ENCODE results near the gene CEL. TPM values are rescaled to one million over a fixed set of nuclear protein-coding genes. Genes with fewer than 3 reads are reported as not detected.
A peak's percentile ranks its signal among the peaks of the same experiment; 100 is the strongest.
"Not testable (repeated sequence)": the region's sequence is repeated elsewhere in the genome, so short reads cannot be mapped to it uniquely, and the experiment has no call there.

CEL gene
- total RNA-seq, 1 experiment from 2014 or later, result 3.6 TPM

GRCh38 chr9:133067813-133068212, 6.0 kb downstream of the CEL start:
- H3K23ac ChIP-seq (ENCODE audit: insufficient read length, low read depth, low read length), result no peak overlapping the region
- H3K56ac ChIP-seq (ENCODE audit: insufficient read length, low read depth, low read length), result no peak overlapping the region
- no peak overlapping the region for H2BK5ac ChIP-seq (ENCODE audit: insufficient read length, low read length)
- H3K27me3 Mint-ChIP-seq (ENCODE audit: low read depth), result no peaks in the 10 kb centered on the region
- H4K8ac ChIP-seq (replicated peaks; ENCODE audit: insufficient read length, low read depth, low read length), result no peak overlapping the region
- H3K23me2 ChIP-seq (ENCODE audit: insufficient read length, low read depth, low read length, poor library complexity, severe bottlenecking), result no peaks in the 10 kb centered on the region
- H3T11ph ChIP-seq (ENCODE audit: low read length), result no peak overlapping the region
- WGBS (ENCODE audit: extremely low coverage, insufficient read length, low lambda C conversion rate), result no CpG with 5 or more reads among the region's 11 CpGs
- no peaks in the 10 kb centered on the region for H3K79me2 ChIP-seq (ENCODE audit: insufficient read depth, low read length)
- H3K9me3 ChIP-seq (ENCODE audit: control insufficient read depth, low read depth, low read length), result no peaks in the 10 kb centered on the region
- no peak overlapping the region for H3K18ac ChIP-seq (ENCODE audit: insufficient read length, low read depth, low read length)
- no peak overlapping the region for H2AFZ ChIP-seq (ENCODE audit: low read length)
- H3K4me2 ChIP-seq (ENCODE audit: insufficient read depth, insufficient read length, low read length), result no peak overlapping the region
- no peak overlapping the region for H3K27ac ChIP-seq (ENCODE audit: insufficient read length, low read depth, low read length)
- H2AK5ac ChIP-seq (ENCODE audit: insufficient read length, low read length), result no peak overlapping the region
- H3K79me1 ChIP-seq (ENCODE audit: insufficient read depth, low read depth, low read length, poor library complexity, severe bottlenecking), result no peaks in the 10 kb centered on the region
- H4K5ac ChIP-seq (ENCODE audit: insufficient read length, low read depth, low read length), result no peak overlapping the region
- no peaks in the 10 kb centered on the region for H3K4me1 ChIP-seq (ENCODE audit: insufficient read depth, low read length)
- no peak overlapping the region for H4K91ac ChIP-seq (ENCODE audit: insufficient read length, low read depth, low read length)
- H4K20me1 ChIP-seq (ENCODE audit: control insufficient read depth, insufficient read depth, insufficient read length), result no peaks in the 10 kb centered on the region
- no peak overlapping the region for H2BK120ac ChIP-seq (ENCODE audit: low read depth, low read length, poor library complexity, severe bottlenecking)
- DNase-seq, result no peak
- H3K4me1 Mint-ChIP-seq, result no peaks in the 10 kb centered on the region
- H3K27ac Mint-ChIP-seq, result peak overlapping the region in 1 of 3 experiments; percentile 70; a peak in 2 of 7 replicates
- no peaks in the 10 kb centered on the region for H3K9me3 Mint-ChIP-seq
- no peak overlapping the region for H3K4me3 Mint-ChIP-seq
- no peak overlapping the region for H2BK15ac ChIP-seq (ENCODE audit: low read depth, low read length)
- TF ChIP-seq CTCF (conservative IDR thresholded peaks at IDR 0.05), result no peak
- no peak overlapping the region for H3K9ac ChIP-seq (ENCODE audit: extremely low read depth, insufficient read length, low read length)
- H3K36me3 Mint-ChIP-seq (ENCODE audit: insufficient read depth in 1 of 3, low read depth in 3 of 3), result peaks cover 3 to 8% (median 3%) of the 10 kb centered on the region in 3 experiments; a peak in 4 of 7 replicates
- H2BK12ac ChIP-seq (ENCODE audit: insufficient read length, low read depth, low read length), result no peak overlapping the region
- H2BK20ac ChIP-seq (ENCODE audit: low read depth, low read length, poor library complexity, severe bottlenecking), result no peak overlapping the region
- no peak overlapping the region for H3K14ac ChIP-seq (ENCODE audit: insufficient read depth, low read length)
- no peaks in the 10 kb centered on the region for H3K27me3 ChIP-seq (ENCODE audit: insufficient read depth, low read length)
- H3K4ac ChIP-seq (ENCODE audit: low read depth, low read length), result no peak overlapping the region

- H2BK5ac ChIP-seq (ENCODE audit: insufficient read length, low read length); H3K14ac ChIP-seq (ENCODE audit: insufficient read depth, low read length); H4K8ac ChIP-seq (replicated peaks; ENCODE audit: insufficient read length, low read depth, low read length); H3K9ac ChIP-seq (ENCODE audit: extremely low read depth, insufficient read length, low read length); H3K27ac ChIP-seq (ENCODE audit: insufficient read length, low read depth, low read length); H3T11ph ChIP-seq (ENCODE audit: low read length); H4K20me1 ChIP-seq (ENCODE audit: control insufficient read depth, insufficient read depth, insufficient read length); H3K9me3 Mint-ChIP-seq; H3K79me1 ChIP-seq (ENCODE audit: insufficient read depth, low read depth, low read length, poor library complexity, severe bottlenecking); H2AFZ ChIP-seq (ENCODE audit: low read length); H2BK12ac ChIP-seq (ENCODE audit: insufficient read length, low read depth, low read length); H3K18ac ChIP-seq (ENCODE audit: insufficient read length, low read depth, low read length); DNase-seq; H3K36me3 Mint-ChIP-seq (ENCODE audit: insufficient read depth in 1 of 3, low read depth in 3 of 3); H2BK20ac ChIP-seq (ENCODE audit: low read depth, low read length, poor library complexity, severe bottlenecking); H2AK5ac ChIP-seq (ENCODE audit: insufficient read length, low read length); H3K4me3 Mint-ChIP-seq; H3K4me2 ChIP-seq (ENCODE audit: insufficient read depth, insufficient read length, low read length); H3K4me1 Mint-ChIP-seq; H3K23me2 ChIP-seq (ENCODE audit: insufficient read length, low read depth, low read length, poor library complexity, severe bottlenecking); H3K79me2 ChIP-seq (ENCODE audit: insufficient read depth, low read length); H3K56ac ChIP-seq (ENCODE audit: insufficient read length, low read depth, low read length); H4K91ac ChIP-seq (ENCODE audit: insufficient read length, low read depth, low read length); H3K27me3 Mint-ChIP-seq (ENCODE audit: low read depth); H3K4ac ChIP-seq (ENCODE audit: low read depth, low read length); H4K5ac ChIP-seq (ENCODE audit: insufficient read length, low read depth, low read length); H2BK15ac ChIP-seq (ENCODE audit: low read depth, low read length); H2BK120ac ChIP-seq (ENCODE audit: low read depth, low read length, poor library complexity, severe bottlenecking); H3K27ac Mint-ChIP-seq; H3K4me1 ChIP-seq (ENCODE audit: insufficient read depth, low read length); H3K9me3 ChIP-seq (ENCODE audit: control insufficient read depth, low read depth, low read length); H3K27me3 ChIP-seq (ENCODE audit: insufficient read depth, low read length); H3K23ac ChIP-seq (ENCODE audit: insufficient read length, low read depth, low read length): not testable (repeated sequence)
- WGBS (ENCODE audit: extremely low coverage, insufficient read length, low lambda C conversion rate), result no CpG with 5 or more reads among the region's 15 CpGs
Observed at GRCh38 chr9:133068431-133068830, 6.7 kb downstream of the CEL start.
